Fibroblast of skin of right quadriceps (primary cell): Measurements from ENCODE around the gene HIVEP2.
"Not testable (repeated sequence)": the region's sequence is repeated elsewhere in the genome, so short reads cannot be mapped to it uniquely, and the experiment has no call there.

Experiments used
- DNase-seq: peaks from one replicate; pipeline ENCODE4 v3.0.0-alpha.2; 2013

HIVEP2 gene, protein sequence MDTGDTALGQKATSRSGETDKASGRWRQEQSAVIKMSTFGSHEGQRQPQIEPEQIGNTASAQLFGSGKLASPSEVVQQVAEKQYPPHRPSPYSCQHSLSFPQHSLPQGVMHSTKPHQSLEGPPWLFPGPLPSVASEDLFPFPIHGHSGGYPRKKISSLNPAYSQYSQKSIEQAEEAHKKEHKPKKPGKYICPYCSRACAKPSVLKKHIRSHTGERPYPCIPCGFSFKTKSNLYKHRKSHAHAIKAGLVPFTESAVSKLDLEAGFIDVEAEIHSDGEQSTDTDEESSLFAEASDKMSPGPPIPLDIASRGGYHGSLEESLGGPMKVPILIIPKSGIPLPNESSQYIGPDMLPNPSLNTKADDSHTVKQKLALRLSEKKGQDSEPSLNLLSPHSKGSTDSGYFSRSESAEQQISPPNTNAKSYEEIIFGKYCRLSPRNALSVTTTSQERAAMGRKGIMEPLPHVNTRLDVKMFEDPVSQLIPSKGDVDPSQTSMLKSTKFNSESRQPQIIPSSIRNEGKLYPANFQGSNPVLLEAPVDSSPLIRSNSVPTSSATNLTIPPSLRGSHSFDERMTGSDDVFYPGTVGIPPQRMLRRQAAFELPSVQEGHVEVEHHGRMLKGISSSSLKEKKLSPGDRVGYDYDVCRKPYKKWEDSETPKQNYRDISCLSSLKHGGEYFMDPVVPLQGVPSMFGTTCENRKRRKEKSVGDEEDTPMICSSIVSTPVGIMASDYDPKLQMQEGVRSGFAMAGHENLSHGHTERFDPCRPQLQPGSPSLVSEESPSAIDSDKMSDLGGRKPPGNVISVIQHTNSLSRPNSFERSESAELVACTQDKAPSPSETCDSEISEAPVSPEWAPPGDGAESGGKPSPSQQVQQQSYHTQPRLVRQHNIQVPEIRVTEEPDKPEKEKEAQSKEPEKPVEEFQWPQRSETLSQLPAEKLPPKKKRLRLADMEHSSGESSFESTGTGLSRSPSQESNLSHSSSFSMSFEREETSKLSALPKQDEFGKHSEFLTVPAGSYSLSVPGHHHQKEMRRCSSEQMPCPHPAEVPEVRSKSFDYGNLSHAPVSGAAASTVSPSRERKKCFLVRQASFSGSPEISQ (N-terminal part only)

DNA sequence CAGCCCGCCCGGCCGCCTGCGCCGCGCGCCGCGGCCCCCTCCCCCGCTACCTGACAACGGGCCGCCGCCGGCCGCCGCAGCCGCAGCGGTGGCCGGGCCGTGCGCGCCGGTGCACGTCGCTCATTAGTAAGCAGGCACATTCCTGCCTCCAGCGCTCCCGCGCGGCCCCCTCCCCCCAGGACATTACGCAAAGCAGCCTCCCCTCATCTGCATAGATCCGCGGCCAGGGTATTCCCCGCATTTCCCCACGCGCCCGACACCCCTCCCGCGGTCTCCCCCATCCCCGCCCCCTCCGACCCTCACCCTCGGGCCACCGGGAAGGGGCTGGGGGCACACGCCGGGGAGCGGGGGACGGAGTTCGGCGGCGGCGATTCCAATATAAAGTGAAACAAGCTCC, at the start of gene HIVEP2:
Gene HIVEP2 (minus strand): TSS at position 128 of the 397 bp plus-strand sequence. CDS start 170,438 bp downstream, outside the sequence.
- peak; percentile 88 for DNase-seq

DNA sequence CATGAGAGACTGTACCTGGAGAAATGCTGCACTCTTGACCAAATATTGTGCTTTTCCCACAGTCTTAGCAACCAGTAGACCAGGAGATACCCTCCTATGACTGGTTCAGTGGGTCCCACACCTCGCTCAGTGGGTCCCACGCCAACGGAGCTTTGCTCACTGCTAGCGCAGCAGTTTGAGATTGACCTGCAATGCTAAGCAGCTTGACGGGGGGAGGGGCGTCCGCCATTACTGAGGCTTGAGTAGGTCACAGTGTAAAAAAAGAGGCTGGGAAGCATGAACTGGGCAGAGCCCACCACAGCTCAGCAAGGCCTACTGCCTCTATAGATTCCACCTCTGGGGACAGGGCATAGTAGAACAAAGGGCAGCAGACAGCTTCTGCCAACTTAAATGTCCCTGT, 49.0 kb upstream of the HIVEP2 start:
- no peak for DNase-seq

DNA sequence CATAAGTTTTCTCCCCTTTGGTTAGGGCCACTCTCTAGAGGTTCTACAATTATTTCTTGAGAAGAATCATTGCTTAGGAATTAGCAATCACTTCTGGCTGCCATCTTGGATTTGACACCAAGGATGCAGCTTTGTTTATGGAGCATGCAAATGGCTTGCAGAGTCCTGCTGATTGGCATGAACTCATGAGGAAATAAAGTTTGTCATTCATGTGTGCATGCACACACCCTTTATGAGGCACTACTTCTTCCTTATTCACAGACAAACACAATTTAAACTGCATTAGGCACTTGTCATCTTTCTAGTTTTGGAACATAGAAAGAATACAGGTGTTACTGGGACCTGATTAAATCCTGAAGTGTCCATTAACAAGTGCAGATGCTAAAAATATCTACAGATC, 42.5 kb upstream of the HIVEP2 start:
- no peak for DNase-seq

GRCh38 chr6:142985281-142985680, 40.3 kb upstream of the HIVEP2 start:
- peak; percentile 4 for DNase-seq

DNA sequence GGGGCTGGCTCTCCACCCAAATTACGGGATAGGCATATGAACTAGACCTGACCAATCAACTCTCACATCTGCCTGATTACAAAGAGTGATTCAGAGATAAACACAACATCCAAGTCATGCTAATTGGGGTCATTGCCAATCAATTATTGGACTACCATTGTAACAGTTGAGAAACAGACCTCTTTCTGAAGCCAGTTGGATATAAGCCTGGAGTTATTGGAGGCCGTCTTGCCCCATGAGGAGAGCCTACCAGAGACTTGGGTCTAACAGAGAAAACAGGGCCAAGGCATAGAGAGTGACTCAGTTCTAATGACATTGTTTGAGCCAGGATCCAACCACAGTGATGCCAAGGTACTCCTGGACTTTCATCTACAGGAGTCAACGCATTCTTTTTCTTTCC, 39.4 kb upstream of the HIVEP2 start:
- no peak for DNase-seq

DNA sequence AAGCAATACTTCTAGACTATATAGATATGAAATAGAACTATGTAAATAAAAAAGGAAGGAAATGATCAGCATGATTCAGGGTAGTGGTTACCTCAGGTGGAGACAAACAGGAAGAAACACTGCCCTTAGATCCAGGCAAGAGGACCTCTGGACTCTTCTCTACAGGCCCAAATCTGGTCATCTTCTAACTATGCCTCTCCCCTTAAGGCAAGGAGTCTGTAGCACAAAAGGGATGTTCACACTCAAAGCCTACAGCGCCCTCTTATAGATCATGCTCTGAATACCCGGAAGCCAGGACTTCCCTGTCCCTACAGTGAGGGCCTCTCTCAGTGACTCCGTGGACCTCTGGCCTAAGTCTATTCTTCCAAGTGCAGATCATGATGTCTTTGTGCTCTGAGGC, 30.4 kb upstream of the HIVEP2 start:
- no peak for DNase-seq

DNA sequence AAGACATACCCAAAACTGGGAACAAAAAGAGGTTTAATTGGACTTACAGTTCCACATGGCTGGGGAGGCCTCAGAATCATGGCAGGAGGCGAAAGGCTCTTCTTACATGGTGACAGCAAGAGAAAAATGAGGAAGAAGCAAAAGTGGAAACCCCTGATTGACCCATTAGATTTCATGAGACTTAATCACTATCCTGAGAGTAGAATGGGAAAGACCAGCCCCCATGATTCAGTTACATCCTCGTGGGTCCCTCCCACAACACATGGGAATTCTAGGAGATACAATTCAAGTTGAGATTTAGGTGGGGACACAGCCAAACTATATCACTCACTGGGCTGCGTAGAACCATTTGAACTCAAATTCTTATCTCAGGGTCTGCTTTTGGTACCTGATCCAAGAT, 26.0 kb upstream of the HIVEP2 start:
- not testable (repeated sequence) for DNase-seq

DNA sequence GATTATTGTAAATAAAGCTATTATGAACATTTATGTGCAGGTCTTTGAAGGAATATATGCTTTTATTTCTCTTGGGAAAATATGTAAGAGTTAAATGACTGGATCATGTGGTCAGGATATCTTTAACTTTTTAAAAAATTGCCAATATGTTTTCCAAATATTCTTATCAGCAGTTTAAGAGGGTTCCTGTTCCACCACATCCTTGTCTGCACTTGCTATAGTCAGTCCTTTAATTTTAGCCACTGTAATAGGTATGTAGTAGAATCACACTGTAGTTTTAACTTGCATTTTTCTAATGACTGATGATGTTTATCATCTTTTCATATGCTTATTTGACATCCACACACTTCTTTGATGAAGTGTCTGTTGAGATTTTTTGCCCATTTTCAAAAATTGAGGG, 23.6 kb upstream of the HIVEP2 start:
- no peak for DNase-seq

DNA sequence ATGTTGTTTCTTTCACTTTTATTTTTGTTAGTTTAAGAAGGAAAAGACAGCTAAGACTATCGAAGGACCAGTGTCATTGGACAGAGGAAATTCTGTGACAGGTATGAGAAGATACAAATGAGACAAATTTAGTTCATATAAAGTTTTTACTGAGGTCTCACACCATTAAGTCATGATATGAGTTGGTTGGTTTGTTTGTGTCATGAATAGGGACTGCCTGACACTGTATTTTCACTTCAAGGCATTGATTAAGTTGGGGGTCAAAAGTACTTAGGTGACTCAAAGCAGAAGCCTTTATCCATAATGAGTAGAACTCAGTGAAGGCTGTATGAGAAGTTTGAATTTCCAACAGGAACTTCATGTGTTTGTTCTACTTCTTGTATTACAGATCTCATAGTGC, 21.3 kb upstream of the HIVEP2 start:
- DNase-seq: no peak

DNA sequence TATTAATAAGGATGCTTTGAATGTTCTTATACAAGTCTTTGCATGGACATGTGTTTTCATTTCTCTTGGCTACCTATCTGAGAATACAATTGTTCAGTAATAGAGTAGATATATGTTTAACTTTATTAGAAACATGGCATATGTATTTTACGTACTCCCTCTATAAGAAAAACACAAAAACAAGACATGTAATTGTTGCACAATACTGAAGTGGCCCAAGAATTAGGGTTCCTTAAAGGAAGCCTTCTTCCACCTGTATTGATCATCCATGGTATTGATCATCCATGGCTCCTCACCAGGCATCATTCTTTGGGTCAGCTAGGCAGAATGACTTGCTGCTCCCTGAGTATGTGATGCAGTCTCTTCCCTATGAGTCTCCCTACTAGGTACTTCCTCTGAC, 20.2 kb upstream of the HIVEP2 start:
- DNase-seq: no peak

DNA sequence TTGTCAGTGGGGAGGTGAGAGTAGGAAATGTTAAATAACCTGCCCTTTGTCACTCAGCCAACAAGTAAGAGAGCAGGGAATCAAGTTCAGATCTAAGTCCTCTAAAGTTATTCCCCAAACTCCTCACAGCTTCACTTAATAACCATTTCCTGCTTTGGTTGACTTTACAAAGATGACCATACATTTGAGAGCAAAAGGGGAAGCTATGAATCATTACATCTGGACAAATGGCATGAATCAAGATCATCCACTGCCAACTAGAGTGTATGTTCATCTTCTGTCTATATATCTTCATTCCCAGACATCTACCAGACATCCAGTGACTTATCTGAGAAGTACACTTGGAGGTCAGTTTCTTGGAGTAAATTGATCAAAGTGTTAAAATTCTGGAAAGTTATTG, 15.1 kb upstream of the HIVEP2 start:
- peak; percentile 20 for DNase-seq

GRCh38 chr6:142958343-142958742, 13.4 kb upstream of the HIVEP2 start:
- no peak for DNase-seq

DNA sequence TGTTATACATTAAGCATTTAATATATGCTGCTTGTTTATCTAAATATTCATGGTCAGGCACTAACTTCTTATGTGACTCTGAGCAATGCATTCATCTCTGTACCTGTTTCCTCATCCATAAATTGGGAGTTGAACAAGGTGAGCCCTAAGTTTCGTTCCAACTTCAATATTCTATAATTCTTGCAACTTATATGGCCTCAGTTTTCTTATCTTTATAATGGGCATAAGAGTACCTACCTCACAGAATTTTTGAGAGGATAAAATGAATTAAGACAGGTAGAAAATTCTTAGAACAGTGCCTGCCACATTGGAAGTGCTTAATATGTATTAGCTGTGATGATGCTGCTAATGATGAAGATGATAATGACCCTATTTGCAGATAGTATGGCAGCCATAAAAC, 11.8 kb upstream of the HIVEP2 start:
- no peak for DNase-seq

GRCh38 chr6:142954844-142955243, 9.9 kb upstream of the HIVEP2 start:
- DNase-seq: no peak

- no peak for DNase-seq
Measured at GRCh38 chr6:142953373-142954273, 8.6 kb upstream of the HIVEP2 start.

- no peak for DNase-seq
Measured at GRCh38 chr6:142952614-142953013, 7.6 kb upstream of the HIVEP2 start.

DNA sequence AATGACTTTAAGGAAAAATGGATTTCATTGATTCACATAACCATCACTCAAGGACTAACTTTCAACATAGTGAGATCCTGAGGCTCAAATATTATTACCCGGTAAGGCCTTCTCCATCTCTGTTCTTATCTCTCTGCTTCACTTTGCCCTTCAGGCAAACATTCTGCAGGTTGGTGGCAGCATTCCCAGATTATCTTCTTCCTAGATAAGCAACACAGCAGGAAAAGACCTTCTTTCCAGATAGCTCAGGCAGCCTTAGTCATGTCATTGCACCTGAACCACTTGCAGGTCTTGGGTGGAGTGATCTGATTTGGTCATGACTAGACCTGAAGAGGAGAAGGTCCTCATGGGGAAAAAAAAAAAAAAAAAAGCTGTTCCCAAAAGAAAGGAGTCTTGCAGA, 5.3 kb upstream of the HIVEP2 start:
- DNase-seq: no peak

DNA sequence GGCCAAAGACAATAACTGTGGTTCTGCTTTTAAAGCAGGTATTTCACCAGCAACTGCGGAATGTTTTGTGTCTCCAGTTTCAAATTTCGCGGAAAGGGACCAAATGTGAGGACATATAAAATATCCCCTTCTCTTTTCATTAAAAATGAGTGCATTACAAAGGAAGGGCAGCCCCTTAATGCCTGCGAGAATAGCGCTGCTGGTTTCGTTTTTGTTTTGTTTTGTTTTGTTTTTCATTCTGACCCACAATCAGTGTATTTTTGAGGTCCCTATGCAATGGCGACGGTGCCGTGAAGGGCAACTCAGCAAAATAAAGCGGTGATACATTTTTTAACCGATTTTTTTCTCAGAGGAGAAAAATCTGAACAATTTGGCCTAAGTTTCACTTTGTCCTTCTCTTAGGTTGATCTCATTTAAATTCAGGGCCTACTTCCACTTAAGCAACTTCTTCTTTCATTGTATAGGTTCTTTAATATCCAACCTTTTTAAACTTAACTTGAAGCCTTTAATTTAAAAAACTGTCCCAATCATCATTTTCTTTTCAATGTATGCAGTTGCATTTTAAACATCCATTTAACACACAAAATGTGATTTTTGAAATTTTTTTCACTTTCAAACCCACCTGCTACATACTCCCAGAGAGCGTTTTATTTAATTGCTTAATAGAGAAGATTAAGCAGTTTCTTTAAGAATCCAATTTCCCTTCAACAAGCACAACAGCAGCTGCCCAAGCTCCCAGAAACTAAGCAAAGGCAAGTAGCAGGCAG, 2.9 kb upstream of the HIVEP2 start:
- DNase-seq: no peak

GRCh38 chr6:142946924-142947713, 2.1 kb upstream of the HIVEP2 start:
- peak; percentile 45 for DNase-seq

GRCh38 chr6:142946181-142946923, 1.4 kb upstream of the HIVEP2 start:
- DNase-seq: peak; percentile 98
